IMR-90 (cell line): Measurements from ENCODE around the gene LIX1.

Experiments used
- BHLHE40 ChIP-seq: fragments of 150-350 bp; IDR thresholded peaks from 2 replicates; pipeline ENCODE4 v1.6.1; 2016; ENCODE audit warnings: mild to moderate bottlenecking, low read depth, low read length
- CEBPB ChIP-seq: IDR thresholded peaks from 2 replicates; pipeline ENCODE4 v1.6.1; 2012; ENCODE audit warnings: low read depth, low read length, improper control_type of control experiment
- CHD1 ChIP-seq: IDR thresholded peaks from 2 replicates; pipeline ENCODE4 v1.6.1; 2012; ENCODE audit warnings: low read depth, low read length, improper control_type of control experiment
- FOS ChIP-seq: fragments of 150-350 bp; IDR thresholded peaks from 2 replicates; pipeline ENCODE4 v1.6.1; 2016; ENCODE audit warnings: low read depth, low read length
- MAFK ChIP-seq: IDR thresholded peaks from 2 replicates; pipeline ENCODE4 v1.6.1; 2012; ENCODE audit warnings: low read depth, low read length, improper control_type of control experiment
- MAZ ChIP-seq: IDR thresholded peaks from 2 replicates; pipeline ENCODE4 v1.6.1; 2012; ENCODE audit warnings: low read depth, mild to moderate bottlenecking, low read length, improper control_type of control experiment, moderate library complexity, borderline replicate concordance
- POLR2A ChIP-seq: IDR thresholded peaks from 2 replicates; pipeline ENCODE4 v1.6.1; 2012; ENCODE audit warnings: mild to moderate bottlenecking, low read depth, low read length
- RAD21 ChIP-seq: IDR thresholded peaks from 2 replicates; pipeline ENCODE4 v1.6.1; 2012; ENCODE audit warnings: low read length, improper control_type of control experiment
- RCOR1 ChIP-seq: IDR thresholded peaks from 2 replicates; pipeline ENCODE4 v1.6.1; 2012; ENCODE audit warnings: mild to moderate bottlenecking, low read length, improper control_type of control experiment; ENCODE audit not compliant: insufficient replicate concordance
- TF ChIP-seq, protein P1 (sequence below): conservative IDR thresholded peaks from 2 replicates; pipeline ENCODE4 v1.5.1; 2012; ENCODE audit warnings: mild to moderate bottlenecking, low read depth, low read length, improper control_type of control experiment
- TF ChIP-seq, protein P2 (sequence below): fragments of 150-350 bp; IDR thresholded peaks from 2 replicates; pipeline ENCODE4 v1.6.1; 2016; ENCODE audit warnings: low read depth, mild to moderate bottlenecking, low read length, moderate library complexity, borderline replicate concordance
- TF ChIP-seq, protein P3 (sequence below): fragments of 150-350 bp; IDR thresholded peaks from 2 replicates; pipeline ENCODE4 v1.6.1; 2017; ENCODE audit warnings: mild to moderate bottlenecking, antibody characterized with exemption, low read length, low read depth

DNA sequence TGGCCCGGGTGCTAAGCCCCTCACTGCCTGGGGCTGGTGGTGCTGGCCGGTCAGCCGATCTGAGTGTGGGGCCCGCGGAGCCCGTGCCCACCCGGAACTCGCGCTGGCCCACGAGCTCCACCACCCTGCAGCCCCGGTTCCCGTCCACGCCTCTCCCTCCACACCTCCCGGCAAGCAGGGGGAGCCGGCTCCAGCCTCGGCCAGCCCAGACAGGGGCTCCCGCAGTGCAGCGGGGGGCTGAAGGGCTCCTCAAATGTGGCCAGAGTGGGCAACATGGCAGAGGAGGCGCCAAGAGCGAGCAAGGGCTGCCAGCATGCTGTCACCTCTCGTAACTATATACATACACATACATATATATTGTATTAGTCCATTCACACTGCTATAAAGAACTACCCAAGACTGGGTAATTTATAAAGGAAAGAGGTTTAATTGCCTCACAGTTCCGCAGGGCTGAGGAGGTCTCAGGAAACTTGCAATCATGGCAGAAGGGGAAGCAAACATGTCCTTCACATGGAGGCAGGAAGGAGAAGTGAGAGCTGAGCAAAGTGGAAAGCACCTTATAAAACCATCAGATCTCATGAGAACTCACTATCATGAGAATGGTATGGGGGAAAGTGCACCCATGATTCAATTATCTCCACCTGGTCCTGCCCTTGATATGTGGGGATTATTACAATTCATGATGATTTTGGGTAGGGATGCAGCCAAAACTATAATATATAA, 56.8 kb downstream of the LIX1 start:
- TF ChIP-seq, protein P1, sequence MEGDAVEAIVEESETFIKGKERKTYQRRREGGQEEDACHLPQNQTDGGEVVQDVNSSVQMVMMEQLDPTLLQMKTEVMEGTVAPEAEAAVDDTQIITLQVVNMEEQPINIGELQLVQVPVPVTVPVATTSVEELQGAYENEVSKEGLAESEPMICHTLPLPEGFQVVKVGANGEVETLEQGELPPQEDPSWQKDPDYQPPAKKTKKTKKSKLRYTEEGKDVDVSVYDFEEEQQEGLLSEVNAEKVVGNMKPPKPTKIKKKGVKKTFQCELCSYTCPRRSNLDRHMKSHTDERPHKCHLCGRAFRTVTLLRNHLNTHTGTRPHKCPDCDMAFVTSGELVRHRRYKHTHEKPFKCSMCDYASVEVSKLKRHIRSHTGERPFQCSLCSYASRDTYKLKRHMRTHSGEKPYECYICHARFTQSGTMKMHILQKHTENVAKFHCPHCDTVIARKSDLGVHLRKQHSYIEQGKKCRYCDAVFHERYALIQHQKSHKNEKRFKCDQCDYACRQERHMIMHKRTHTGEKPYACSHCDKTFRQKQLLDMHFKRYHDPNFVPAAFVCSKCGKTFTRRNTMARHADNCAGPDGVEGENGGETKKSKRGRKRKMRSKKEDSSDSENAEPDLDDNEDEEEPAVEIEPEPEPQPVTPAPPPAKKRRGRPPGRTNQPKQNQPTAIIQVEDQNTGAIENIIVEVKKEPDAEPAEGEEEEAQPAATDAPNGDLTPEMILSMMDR: no peak
- TF ChIP-seq FOS (no peak), MAZ (no peak), RCOR1 (no peak), BHLHE40 (no peak), POLR2A (no peak), CEBPB (no peak), RAD21 (no peak), MAFK (no peak), CHD1 (no peak)
- TF ChIP-seq, protein P2, sequence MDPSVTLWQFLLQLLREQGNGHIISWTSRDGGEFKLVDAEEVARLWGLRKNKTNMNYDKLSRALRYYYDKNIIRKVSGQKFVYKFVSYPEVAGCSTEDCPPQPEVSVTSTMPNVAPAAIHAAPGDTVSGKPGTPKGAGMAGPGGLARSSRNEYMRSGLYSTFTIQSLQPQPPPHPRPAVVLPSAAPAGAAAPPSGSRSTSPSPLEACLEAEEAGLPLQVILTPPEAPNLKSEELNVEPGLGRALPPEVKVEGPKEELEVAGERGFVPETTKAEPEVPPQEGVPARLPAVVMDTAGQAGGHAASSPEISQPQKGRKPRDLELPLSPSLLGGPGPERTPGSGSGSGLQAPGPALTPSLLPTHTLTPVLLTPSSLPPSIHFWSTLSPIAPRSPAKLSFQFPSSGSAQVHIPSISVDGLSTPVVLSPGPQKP: no peak
- TF ChIP-seq, protein P3, sequence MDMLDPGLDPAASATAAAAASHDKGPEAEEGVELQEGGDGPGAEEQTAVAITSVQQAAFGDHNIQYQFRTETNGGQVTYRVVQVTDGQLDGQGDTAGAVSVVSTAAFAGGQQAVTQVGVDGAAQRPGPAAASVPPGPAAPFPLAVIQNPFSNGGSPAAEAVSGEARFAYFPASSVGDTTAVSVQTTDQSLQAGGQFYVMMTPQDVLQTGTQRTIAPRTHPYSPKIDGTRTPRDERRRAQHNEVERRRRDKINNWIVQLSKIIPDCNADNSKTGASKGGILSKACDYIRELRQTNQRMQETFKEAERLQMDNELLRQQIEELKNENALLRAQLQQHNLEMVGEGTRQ: no peak
